MM.1S (cell line): ENCODE measurements around the gene COPB1.

Source experiments
- EZH2 ChIP-seq: fragments of 300-600 bp; sonication (generic); optimal IDR thresholded peaks from 2 replicates; pipeline ENCODE3; 2017; ENCODE audit warnings: low read depth, mild to moderate bottlenecking, antibody characterized with exemption, low read length, mixed read lengths
- EZH2phosphoT487 ChIP-seq: fragments of 300-600 bp; sonication (generic); IDR thresholded peaks from 2 replicates; pipeline ENCODE4 v1.6.1; 2018; ENCODE audit warnings: antibody characterized with exemption, low read length
- TF ChIP-seq, protein P1 (sequence below): fragments of 300-600 bp; sonication (generic); IDR thresholded peaks from 2 replicates; pipeline ENCODE4 v1.5.1; 2016; ENCODE audit warnings: antibody characterized with exemption, low read length, mixed read lengths

DNA sequence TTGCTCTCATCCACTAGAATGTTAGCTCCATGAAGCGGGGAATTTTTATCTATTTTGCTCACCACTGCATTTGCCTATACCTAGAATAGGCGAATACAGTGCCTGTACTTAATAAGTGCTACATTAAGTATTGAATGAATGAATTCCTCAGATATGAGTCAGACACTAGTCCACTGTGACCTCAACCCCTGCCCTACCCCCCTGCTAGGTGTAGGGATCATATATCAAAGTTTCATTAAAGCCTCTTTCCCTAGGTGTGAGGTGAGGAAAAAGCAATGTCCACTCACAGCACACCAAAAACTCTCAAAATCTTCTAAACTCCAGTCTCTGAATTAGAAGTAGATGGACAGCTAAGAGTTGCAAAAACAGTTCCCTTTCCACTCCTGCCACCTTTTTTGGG lies 30.3 kb upstream of the COPB1 start:
- TF ChIP-seq, protein P1, sequence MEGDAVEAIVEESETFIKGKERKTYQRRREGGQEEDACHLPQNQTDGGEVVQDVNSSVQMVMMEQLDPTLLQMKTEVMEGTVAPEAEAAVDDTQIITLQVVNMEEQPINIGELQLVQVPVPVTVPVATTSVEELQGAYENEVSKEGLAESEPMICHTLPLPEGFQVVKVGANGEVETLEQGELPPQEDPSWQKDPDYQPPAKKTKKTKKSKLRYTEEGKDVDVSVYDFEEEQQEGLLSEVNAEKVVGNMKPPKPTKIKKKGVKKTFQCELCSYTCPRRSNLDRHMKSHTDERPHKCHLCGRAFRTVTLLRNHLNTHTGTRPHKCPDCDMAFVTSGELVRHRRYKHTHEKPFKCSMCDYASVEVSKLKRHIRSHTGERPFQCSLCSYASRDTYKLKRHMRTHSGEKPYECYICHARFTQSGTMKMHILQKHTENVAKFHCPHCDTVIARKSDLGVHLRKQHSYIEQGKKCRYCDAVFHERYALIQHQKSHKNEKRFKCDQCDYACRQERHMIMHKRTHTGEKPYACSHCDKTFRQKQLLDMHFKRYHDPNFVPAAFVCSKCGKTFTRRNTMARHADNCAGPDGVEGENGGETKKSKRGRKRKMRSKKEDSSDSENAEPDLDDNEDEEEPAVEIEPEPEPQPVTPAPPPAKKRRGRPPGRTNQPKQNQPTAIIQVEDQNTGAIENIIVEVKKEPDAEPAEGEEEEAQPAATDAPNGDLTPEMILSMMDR, result no peak
- TF ChIP-seq EZH2 (no peak), EZH2phosphoT487 (no peak)
